HG03097 (cell line): ENCODE data around the gene SMIM24.

Experiments used
- ATAC-seq: cut with Tn5 transposase; IDR thresholded peaks from one replicate; pipeline ENCODE4 v1.9.1; 2021; ENCODE audit not compliant: unreplicated experiment, low FRiP score

The SMIM24 gene

GRCh38 chr19:3476830-3477229 is 3.5 kb downstream of the SMIM24 start:
- no peak for ATAC-seq

- no peak for ATAC-seq
Measured at GRCh38 chr19:3475449-3475848, 4.9 kb downstream of the SMIM24 start.

- ATAC-seq, result no peak
Measured at GRCh38 chr19:3474614-3475013, 5.7 kb downstream of the SMIM24 start.

GRCh38 chr19:3474010-3474409 is 6.3 kb downstream of the SMIM24 start:
- ATAC-seq, result no peak

- ATAC-seq, result no peak
Measured at GRCh38 chr19:3471954-3472655, 8.2 kb downstream of the SMIM24 start.

GRCh38 chr19:3470500-3471128 is 9.7 kb downstream of the SMIM24 start:
- ATAC-seq, result no peak

GRCh38 chr19:3469638-3470499 is 10.5 kb downstream of the SMIM24 start:
- ATAC-seq, result no peak

- ATAC-seq, result no peak
Measured at GRCh38 chr19:3468211-3468610, 12.1 kb downstream of the SMIM24 start.

- no peak for ATAC-seq
Measured at GRCh38 chr19:3467437-3468198, 12.7 kb downstream of the SMIM24 start.

GRCh38 chr19:3466635-3467034 is 13.7 kb downstream of the SMIM24 start:
- ATAC-seq, result no peak

GRCh38 chr19:3465552-3465951 is 14.8 kb downstream of the SMIM24 start:
- ATAC-seq, result no peak

- ATAC-seq, result no peak
Measured at GRCh38 chr19:3464587-3465235, 15.6 kb downstream of the SMIM24 start.

- ATAC-seq, result no peak
Measured at GRCh38 chr19:3463714-3464586, 16.4 kb downstream of the SMIM24 start.

GRCh38 chr19:3462991-3463713 is 17.2 kb downstream of the SMIM24 start:
- no peak for ATAC-seq

GRCh38 chr19:3459965-3460582 is 20.3 kb downstream of the SMIM24 start:
- ATAC-seq, result no peak

GRCh38 chr19:3459089-3459881 is 21.0 kb downstream of the SMIM24 start:
- no peak for ATAC-seq
